ENCODE data around the gene FGR.

DNA sequence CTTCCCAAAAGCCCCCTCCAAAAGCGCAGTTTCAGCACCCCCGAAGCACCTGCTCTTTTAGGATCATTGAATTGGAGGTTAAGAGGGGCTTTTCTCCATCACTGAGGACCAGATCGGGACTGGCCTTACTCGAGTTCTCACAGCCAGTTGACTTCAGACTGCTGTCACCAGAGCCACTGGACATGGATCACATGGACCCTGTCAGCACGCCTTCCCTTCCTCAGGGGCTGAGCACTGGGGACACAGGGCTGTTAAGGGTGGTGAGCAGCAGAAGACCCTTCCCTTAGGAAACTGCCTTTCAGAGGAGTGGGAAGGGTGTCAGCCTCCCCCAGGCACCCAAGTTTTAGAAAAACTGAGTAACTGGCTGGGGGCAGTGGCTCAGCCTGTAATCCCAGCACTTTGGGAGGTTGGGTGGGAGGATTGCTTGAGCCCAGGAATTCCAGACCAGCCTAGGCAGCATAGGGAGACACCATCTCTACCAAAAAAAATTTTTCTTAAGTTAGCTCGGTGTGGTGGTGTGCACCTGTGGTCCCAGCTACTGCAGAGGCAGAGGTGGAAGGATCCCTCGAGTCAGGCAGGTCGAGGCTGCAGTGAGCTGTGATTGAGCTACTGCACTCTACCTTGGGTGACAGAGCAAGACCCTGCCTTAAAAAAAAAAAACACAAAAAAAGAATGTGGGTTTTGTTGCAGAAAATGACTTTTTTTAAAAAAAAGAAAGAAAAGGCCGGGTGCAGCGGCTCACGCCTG, 584 bp upstream of the FGR start:
- TF ChIP-seq, protein P1, sequence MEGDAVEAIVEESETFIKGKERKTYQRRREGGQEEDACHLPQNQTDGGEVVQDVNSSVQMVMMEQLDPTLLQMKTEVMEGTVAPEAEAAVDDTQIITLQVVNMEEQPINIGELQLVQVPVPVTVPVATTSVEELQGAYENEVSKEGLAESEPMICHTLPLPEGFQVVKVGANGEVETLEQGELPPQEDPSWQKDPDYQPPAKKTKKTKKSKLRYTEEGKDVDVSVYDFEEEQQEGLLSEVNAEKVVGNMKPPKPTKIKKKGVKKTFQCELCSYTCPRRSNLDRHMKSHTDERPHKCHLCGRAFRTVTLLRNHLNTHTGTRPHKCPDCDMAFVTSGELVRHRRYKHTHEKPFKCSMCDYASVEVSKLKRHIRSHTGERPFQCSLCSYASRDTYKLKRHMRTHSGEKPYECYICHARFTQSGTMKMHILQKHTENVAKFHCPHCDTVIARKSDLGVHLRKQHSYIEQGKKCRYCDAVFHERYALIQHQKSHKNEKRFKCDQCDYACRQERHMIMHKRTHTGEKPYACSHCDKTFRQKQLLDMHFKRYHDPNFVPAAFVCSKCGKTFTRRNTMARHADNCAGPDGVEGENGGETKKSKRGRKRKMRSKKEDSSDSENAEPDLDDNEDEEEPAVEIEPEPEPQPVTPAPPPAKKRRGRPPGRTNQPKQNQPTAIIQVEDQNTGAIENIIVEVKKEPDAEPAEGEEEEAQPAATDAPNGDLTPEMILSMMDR (conservative IDR thresholded peaks at IDR 0.05): no peak
- TF ChIP-seq ZFX (IDR thresholded peaks at IDR 0.05): no peak
